ENCODE measurements around the gene PODN.
A peak's percentile ranks its signal among the peaks of the same experiment; 100 is the strongest.

Gene PODN

GRCh38 chr1:53089478-53090226 is 27.6 kb downstream of the PODN start:
- DNase-seq (ENCODE audit: low read depth in 2 of 2): no peak

- DNase-seq (ENCODE audit: low read depth in 2 of 2): no peak
These were observed 28.5 kb downstream of the PODN start for GRCh38 chr1:53090227-53091147.

- DNase-seq (ENCODE audit: low read depth in 2 of 2): no peak
These were observed 30.0 kb downstream of the PODN start for GRCh38 chr1:53091841-53092645.

GRCh38 chr1:53092659-53093450 is 30.8 kb downstream of the PODN start:
- no peak for DNase-seq (ENCODE audit: low read depth in 2 of 2)

GRCh38 chr1:53093451-53093754 is 31.4 kb downstream of the PODN start:
- no peak for DNase-seq (ENCODE audit: low read depth in 2 of 2)

- no peak for DNase-seq (ENCODE audit: low read depth in 2 of 2)
These were observed 31.9 kb downstream of the PODN start for GRCh38 chr1:53093778-53094532.

GRCh38 chr1:53094533-53094919 is 32.5 kb downstream of the PODN start:
- no peak for DNase-seq (ENCODE audit: low read depth in 2 of 2)

- DNase-seq (ENCODE audit: low read depth in 2 of 2): no peak
These were observed 42.4 kb downstream of the PODN start for GRCh38 chr1:53104289-53104913.

- no peak for DNase-seq (ENCODE audit: low read depth in 2 of 2)
These were observed 45.1 kb downstream of the PODN start for GRCh38 chr1:53107090-53107489.

- peak; percentile 69 to 73 for DNase-seq (ENCODE audit: low read depth in 2 of 2)
These were observed 45.7 kb downstream of the PODN start for GRCh38 chr1:53107570-53108322.

- no peak for DNase-seq (ENCODE audit: low read depth in 2 of 2)
These were observed 46.9 kb downstream of the PODN start for GRCh38 chr1:53108646-53109580.

GRCh38 chr1:53110370-53111072 is 48.5 kb downstream of the PODN start:
- peak; percentile 57 to 59 for DNase-seq (ENCODE audit: low read depth in 2 of 2)

GRCh38 chr1:53111073-53111556 is 49.1 kb downstream of the PODN start:
- DNase-seq (ENCODE audit: low read depth in 2 of 2): no peak

GRCh38 chr1:53111693-53112092 is 49.7 kb downstream of the PODN start:
- no peak for DNase-seq (ENCODE audit: low read depth in 2 of 2)

GRCh38 chr1:53112271-53112774 is 50.3 kb downstream of the PODN start:
- DNase-seq (ENCODE audit: low read depth in 2 of 2): peak; percentile 59 to 62

GRCh38 chr1:53112861-53113260 is 50.8 kb downstream of the PODN start:
- no peak for DNase-seq (ENCODE audit: low read depth in 2 of 2)

GRCh38 chr1:53114090-53114489 is 52.1 kb downstream of the PODN start:
- DNase-seq (ENCODE audit: low read depth in 2 of 2): no peak

Measured in fibroblast of skin of left biceps (primary cell).